VCaP (cell line): ENCODE results near the gene SBK1.

Source experiments
- H3K27ac ChIP-seq: fragments of 450-650 bp; 2 replicates; pipeline ENCODE4 v1.5.1; 2017
- TF ChIP-seq, protein P1 (sequence below): fragments of 450-650 bp; conservative IDR thresholded peaks from 2 replicates; pipeline ENCODE4 v1.5.1; 2017; ENCODE audit warnings: mild to moderate bottlenecking, moderate library complexity

Gene SBK1

DNA sequence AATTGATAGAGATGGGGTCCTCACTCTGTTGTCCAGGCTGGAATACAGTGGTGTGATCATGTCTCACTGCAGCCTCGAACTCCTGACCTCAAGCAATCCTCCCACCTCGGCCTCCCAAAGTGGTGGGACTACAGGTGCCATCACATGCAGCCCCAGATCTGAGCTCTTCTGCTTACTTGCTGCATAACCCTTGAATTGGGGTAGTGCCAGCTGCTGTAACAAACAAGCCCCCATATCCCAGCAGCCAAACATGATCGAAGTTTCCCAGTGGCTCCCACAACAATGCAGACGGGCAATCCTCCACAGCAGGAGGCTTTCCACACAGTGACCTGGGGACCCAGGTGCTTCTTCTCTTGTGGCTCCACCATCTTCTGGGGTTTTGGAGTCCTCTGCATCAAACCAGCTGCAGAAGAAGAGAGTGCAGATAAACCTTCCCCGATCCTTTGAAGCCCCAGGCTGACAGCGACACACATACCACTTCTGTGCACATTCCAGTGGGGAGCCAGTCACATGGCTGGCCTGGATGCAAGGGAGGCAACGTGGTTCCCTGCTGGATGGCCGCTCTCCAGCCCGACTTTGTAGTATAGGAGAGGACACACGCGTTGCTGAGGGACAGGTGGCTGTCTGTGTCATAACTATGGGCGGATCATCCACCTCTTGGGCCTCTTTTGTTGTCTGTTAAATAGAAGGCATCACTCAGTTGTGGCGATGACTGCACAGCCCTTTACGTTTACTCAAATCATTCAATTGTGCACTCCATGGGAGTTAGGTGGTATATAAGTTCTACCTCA, 16.7 kb downstream of the SBK1 start:
- no peak overlapping the region for H3K27ac ChIP-seq
- TF ChIP-seq, protein P1, sequence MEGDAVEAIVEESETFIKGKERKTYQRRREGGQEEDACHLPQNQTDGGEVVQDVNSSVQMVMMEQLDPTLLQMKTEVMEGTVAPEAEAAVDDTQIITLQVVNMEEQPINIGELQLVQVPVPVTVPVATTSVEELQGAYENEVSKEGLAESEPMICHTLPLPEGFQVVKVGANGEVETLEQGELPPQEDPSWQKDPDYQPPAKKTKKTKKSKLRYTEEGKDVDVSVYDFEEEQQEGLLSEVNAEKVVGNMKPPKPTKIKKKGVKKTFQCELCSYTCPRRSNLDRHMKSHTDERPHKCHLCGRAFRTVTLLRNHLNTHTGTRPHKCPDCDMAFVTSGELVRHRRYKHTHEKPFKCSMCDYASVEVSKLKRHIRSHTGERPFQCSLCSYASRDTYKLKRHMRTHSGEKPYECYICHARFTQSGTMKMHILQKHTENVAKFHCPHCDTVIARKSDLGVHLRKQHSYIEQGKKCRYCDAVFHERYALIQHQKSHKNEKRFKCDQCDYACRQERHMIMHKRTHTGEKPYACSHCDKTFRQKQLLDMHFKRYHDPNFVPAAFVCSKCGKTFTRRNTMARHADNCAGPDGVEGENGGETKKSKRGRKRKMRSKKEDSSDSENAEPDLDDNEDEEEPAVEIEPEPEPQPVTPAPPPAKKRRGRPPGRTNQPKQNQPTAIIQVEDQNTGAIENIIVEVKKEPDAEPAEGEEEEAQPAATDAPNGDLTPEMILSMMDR = no peak

DNA sequence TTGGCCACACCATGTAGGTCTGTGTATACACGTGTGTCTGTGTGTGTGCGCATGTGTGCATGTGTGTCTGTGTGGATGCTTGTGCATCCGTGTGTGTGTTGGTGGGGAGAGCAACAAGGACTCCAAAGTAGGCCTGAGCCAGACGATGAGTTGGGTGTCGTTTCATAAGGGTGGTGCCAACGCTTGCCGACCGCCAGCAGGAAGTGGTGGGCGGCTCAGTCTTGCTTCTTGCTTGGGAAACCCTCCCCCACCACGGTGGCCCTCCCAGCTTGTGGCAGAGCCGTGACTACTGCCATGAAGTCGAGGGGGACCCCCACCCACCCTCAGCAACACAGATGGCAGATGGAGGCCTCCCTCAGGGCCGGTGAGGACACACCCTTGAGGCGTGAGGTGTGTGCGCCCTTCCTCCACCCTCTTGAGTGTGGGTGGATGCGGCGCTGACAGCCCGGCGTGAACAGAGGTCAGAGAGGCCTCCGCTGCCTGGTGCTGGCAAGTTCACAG, 17.5 kb downstream of the SBK1 start:
- no peak overlapping the region for H3K27ac ChIP-seq
- TF ChIP-seq, protein P1 = no peak

DNA sequence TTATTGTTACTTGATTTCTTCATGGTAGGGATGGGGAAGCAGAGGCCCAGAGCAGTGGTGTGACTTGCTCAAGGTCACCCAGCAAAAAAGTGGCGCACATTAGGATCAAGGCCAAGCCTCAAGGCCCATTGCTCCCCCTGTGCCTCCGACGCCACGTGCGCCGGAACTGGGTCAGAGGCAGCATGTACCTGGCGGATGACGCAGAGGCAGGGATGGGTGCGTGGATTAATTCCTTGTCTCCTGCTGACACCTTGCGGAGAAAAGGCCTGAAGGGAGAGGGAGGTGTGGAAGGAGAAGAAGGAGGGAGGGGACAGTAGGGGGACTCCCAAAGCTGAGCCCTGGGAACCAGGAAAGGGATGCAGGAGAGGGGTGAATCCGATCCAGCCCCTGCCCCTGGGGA, 18.5 kb downstream of the SBK1 start:
- TF ChIP-seq, protein P1 = no peak
- no peak overlapping the region for H3K27ac ChIP-seq

DNA sequence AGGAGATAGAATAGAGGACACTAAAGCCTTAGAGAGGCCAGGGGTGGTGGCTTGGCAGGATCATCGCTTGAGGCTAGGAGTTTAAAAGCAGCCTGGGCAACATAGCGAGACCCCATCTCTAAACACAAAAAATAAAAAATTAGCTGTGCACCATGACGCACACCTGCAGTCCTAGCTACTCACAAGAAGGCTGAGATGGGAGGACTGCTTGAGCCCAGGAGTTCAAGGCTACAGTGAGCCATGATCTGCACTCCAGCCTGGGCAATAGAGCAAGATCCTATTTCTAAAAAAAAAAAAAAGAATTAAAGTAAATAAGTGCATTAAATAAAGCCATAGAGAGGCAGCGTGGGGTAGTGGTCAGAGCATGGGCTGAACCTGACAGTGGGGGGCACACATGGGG, 19.1 kb downstream of the SBK1 start:
- TF ChIP-seq, protein P1 = no peak
- H3K27ac ChIP-seq = no peak overlapping the region

DNA sequence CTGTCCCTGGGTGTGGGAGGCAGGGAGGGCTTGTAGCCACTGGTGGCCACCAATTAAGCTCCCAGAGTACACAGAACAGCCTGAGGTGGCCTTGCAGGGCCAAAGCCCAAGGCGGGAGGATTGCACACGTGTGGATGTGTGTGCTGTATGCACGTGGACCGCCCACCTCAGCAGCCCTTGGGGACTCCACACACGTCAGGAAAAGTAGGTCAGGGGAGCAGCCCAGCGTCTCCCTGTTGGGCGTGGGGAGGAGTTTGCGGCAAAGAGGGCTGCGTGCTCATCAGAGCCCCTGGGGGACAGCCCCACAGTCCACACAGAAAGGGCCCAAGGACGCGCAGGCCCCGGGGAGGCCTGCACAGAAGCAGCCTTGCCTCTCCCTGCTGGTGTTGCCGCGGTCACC, 19.6 kb downstream of the SBK1 start:
- no peak overlapping the region for H3K27ac ChIP-seq
- TF ChIP-seq, protein P1 = no peak

DNA sequence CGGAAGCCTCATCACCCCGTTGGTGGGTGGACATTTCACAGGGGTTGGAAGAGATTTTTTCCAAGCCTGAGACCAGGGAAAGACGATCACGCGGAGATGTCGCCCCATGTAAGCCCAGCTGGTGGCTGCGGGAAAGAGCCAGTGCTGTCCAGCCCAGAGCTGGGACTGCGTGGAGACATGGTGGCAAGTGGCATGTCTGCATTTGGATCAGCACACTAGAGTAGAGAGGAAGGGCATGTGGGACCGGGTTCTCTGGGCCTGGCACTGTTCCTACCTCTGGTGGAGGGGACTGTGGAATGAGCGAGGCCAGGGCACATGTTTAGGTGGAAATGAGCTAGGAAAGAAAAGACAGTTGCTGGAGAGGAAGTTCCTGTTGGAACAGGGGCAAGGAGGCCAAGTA, 20.0 kb downstream of the SBK1 start:
- no peak overlapping the region for H3K27ac ChIP-seq
- TF ChIP-seq, protein P1 = no peak

DNA sequence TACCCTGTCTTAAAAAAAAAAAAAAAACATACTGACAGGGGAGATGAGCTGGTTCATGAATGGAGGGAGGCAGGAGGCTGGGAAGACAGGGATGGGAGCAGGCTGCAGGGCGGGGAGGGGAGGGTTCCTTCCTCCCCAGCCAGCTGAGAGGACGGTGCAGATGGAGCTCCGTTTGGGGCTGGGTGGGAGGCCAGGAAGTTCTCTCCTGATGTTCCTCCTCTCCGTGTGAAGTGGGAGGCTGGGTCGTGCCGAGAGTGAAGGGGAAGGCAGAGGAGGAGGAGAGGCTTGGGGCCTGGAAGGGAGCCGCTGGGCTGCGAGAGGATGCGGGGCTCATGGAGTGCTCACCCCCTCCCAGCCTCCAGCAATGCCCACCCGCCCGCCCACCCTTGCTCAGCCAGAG, 21.3 kb downstream of the SBK1 start:
- H3K27ac ChIP-seq = no peak overlapping the region
- TF ChIP-seq, protein P1 = no peak
